ENCODE data around the gene PPFIA2. TPM values are rescaled to one million over a fixed set of nuclear protein-coding genes. Genes with fewer than 3 reads are reported as not detected.

The PPFIA2 gene
- polyA plus RNA-seq, 1 donor (not counting 4 experiments of a cell fraction or from before 2014, with no cell fraction given) = not detected

GRCh38 chr12:81543621-81544139 is 215.5 kb downstream of the PPFIA2 start:
- Histone ChIP-seq H3K4me3 (ENCODE audit: control insufficient read depth in 2 of 3, extremely low read depth in 1 of 3, insufficient read depth in 2 of 3, low read depth in 1 of 3, low read length in 3 of 3) (no peak overlapping the region), H3K4me2 (ENCODE audit: control insufficient read depth, extremely low read depth, insufficient read depth, low read depth, low read length) (no peak overlapping the region), H3K9me1 (ENCODE audit: control insufficient read depth, extremely low read depth, insufficient read depth, low read length) (no peaks in the 10 kb centered on the region), H3K9me3 (ENCODE audit: control insufficient read depth, low read depth, low read length) (no peaks in the 10 kb centered on the region), H3K36me3 (ENCODE audit: control insufficient read depth in 2 of 2, extremely low read depth in 1 of 2, insufficient read depth in 2 of 2, low read length in 2 of 2) (no peaks in the 10 kb centered on the region), H4K20me1 (ENCODE audit: control insufficient read depth, extremely low read depth, insufficient read depth, low read length) (no peaks in the 10 kb centered on the region), H3K27ac (ENCODE audit: control insufficient read depth, insufficient read depth, low read length) (no peak overlapping the region), H2AFZ (ENCODE audit: control insufficient read depth, low read length) (no peak overlapping the region), H3K9ac (ENCODE audit: control insufficient read depth, extremely low read depth, insufficient read depth, low read length) (no peak overlapping the region), H3K4me1 (ENCODE audit: control insufficient read depth, extremely low read depth, insufficient read depth, low read length) (no peaks in the 10 kb centered on the region), H3K79me2 (ENCODE audit: control insufficient read depth, insufficient read depth, low read length) (no peaks in the 10 kb centered on the region), H3K27me3 (ENCODE audit: control insufficient read depth, extremely low read depth, insufficient read depth, low read length) (no peaks in the 10 kb centered on the region)
- TF ChIP-seq EZH2 (IDR thresholded peaks at IDR 0.05; ENCODE audit: low read length) = no peak
- no peak for TF ChIP-seq CTCF (optimal IDR thresholded peaks at IDR 0.05 in 1 of 3, IDR thresholded peaks at IDR 0.05 in 1 of 3, conservative IDR thresholded peaks at IDR 0.05 in 1 of 3; ENCODE audit: extremely low read depth in 1 of 3, insufficient read depth in 2 of 3, low read length in 3 of 3)
- FAIRE-seq = no peak
- no peak for DNase-seq (ENCODE audit: low read depth, low spot score)
- dilution Hi-C loops (cut with MboI; ENCODE audit: extremely low pct_ligation_motif_present, low sequenced_read_pairs) = no loop called here

DNA sequence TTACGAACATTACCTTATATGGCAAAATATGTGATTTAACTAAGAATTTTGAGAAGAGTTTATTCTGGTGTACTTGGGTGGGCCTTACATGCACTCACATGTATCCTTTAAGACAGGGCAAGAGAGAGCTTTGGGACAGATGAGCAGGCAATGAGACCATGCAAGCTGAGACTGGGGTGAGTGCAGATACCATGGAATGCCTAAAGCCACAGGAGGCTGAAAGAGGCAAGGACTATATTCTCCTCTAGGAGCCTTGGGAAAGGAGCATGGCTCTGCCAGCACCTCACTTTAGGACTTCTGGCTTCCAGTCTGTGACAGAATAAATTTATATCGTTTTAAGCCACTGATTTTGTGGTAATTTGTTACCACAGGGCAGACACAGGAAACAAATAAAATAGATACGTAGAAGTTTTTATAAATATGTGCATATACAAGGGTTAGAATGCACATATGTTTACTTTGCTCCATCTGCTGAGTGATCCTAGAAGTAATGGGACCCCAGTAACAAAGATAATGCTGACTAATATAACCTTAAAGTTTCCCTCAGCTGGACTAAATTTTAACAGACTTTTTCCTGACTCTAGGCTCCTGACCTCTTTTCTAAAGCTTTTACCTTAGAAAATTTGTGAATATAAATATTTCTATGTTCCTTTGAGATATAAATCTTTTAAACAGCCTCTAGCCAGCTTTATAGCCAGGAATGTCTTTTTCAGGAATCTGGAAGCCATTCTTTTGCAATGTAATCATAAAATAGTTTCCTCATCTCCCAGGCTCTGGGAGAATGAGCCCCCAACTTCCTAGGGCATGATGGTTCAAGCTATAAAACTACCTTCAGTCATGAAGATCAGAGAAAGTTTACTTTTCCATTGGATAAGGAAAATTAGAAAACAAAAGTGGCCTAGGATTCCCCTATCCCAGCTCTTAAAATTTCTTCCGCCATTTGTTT is 216.8 kb downstream of the PPFIA2 start:
- Histone ChIP-seq H3K9me1 (ENCODE audit: control insufficient read depth, extremely low read depth, insufficient read depth, low read length) (no peaks in the 10 kb centered on the region), H3K4me2 (ENCODE audit: control insufficient read depth, extremely low read depth, insufficient read depth, low read depth, low read length) (no peak overlapping the region), H3K36me3 (ENCODE audit: control insufficient read depth in 2 of 2, extremely low read depth in 1 of 2, insufficient read depth in 2 of 2, low read length in 2 of 2) (no peaks in the 10 kb centered on the region), H3K27me3 (ENCODE audit: control insufficient read depth, extremely low read depth, insufficient read depth, low read length) (no peaks in the 10 kb centered on the region), H3K9me3 (ENCODE audit: control insufficient read depth, low read depth, low read length) (no peaks in the 10 kb centered on the region), H3K79me2 (ENCODE audit: control insufficient read depth, insufficient read depth, low read length) (no peaks in the 10 kb centered on the region), H2AFZ (ENCODE audit: control insufficient read depth, low read length) (no peak overlapping the region), H3K27ac (ENCODE audit: control insufficient read depth, insufficient read depth, low read length) (no peak overlapping the region), H4K20me1 (ENCODE audit: control insufficient read depth, extremely low read depth, insufficient read depth, low read length) (no peaks in the 10 kb centered on the region), H3K4me3 (ENCODE audit: control insufficient read depth in 2 of 3, extremely low read depth in 1 of 3, insufficient read depth in 2 of 3, low read depth in 1 of 3, low read length in 3 of 3) (no peak overlapping the region), H3K9ac (ENCODE audit: control insufficient read depth, extremely low read depth, insufficient read depth, low read length) (no peak overlapping the region), H3K4me1 (ENCODE audit: control insufficient read depth, extremely low read depth, insufficient read depth, low read length) (no peaks in the 10 kb centered on the region)
- no peak for FAIRE-seq
- dilution Hi-C loops (cut with MboI; ENCODE audit: extremely low pct_ligation_motif_present, low sequenced_read_pairs) = no loop called here
- TF ChIP-seq CTCF (optimal IDR thresholded peaks at IDR 0.05 in 1 of 3, IDR thresholded peaks at IDR 0.05 in 1 of 3, conservative IDR thresholded peaks at IDR 0.05 in 1 of 3; ENCODE audit: extremely low read depth in 1 of 3, insufficient read depth in 2 of 3, low read length in 3 of 3) (no peak), EZH2 (IDR thresholded peaks at IDR 0.05; ENCODE audit: low read length) (no peak)
- no peak for DNase-seq (ENCODE audit: low read depth, low spot score)
